ENCODE data around the gene TH. TPM values are rescaled to one million over a fixed set of nuclear protein-coding genes. Genes with fewer than 3 reads are reported as not detected.
"Not testable (repeated sequence)": the region's sequence is repeated elsewhere in the genome, so short reads cannot be mapped to it uniquely, and the experiment has no call there.

The TH gene
- polyA plus RNA-seq, 1 of the 3 experiments (the other 2 are of a cell fraction), result not detected

DNA sequence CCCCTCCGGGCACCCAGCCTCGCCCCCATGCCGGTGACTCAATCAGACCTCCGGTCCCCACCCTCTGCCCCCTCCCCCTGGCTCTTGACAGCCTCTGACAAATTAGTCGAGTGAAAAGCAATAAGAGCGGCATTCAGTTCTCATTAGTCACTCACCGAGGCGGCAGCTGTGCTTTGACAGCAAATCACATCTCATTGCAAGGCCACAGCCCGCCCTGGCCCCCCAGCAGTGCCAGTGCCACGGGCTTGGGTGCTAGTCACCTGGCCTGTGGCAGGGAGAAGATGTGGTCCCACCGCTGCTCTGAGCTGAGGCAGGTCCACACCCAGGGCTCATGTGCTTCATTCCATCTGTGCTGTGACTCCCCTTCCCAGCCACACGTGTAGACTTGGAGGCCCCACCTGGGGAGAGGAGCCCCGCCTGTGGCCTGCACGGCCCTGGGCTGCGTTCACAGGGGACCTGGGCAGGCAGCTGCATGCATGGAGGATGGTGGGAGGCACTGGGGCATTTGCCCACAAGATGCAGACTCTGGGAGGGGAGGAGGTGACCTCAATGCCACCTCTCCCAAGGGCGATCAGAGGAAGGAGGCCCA is 7.4 kb upstream of the TH start:
- WGBS (ENCODE audit: low lambda C conversion rate), result 38% methylated on average over 11 of the region's 16 CpGs
- no peak overlapping the region for H3K27ac ChIP-seq (ENCODE audit: low read depth in 2 of 2, low read length in 1 of 2)
- no peak overlapping the region for H3K9ac ChIP-seq
- TF ChIP-seq FOSL2 (IDR thresholded peaks at IDR 0.05; ENCODE audit: borderline replicate concordance, low read depth) (no peak), EZH2phosphoT487 (IDR thresholded peaks at IDR 0.05; ENCODE audit: borderline replicate concordance, low read depth) (no peak), RXRA (IDR thresholded peaks at IDR 0.05; ENCODE audit: borderline replicate concordance, low read depth) (no peak), SMC3 (IDR thresholded peaks at IDR 0.05; ENCODE audit: low read depth, low read length) (no peak), GABPA (IDR thresholded peaks at IDR 0.05; ENCODE audit: low read depth) (no peak), FOXM1 (IDR thresholded peaks at IDR 0.05; ENCODE audit: low read depth) (no peak), MXI1 (IDR thresholded peaks at IDR 0.05; ENCODE audit: low read depth, low read length) (no peak), GATA2 (CRISPR knock-in tag; IDR thresholded peaks at IDR 0.05) (no peak)
- POLR2A ChIA-PET, result no interaction called here
- no peaks in the 10 kb centered on the region for H3K27me3 ChIP-seq (ENCODE audit: insufficient read depth)
- CTCF ChIA-PET, result interaction anchor here (0.6 to 1.9 kb wide), 5 partner anchors 9 to 604 kb away, joined by 3 to 6 read pairs (median 3); no protein-coding TSS in a partner anchor
- H4K20me1 ChIP-seq (ENCODE audit: insufficient read depth), result no peaks in the 10 kb centered on the region
- no peaks in the 10 kb centered on the region for H3K9me2 ChIP-seq
- H2AFZ ChIP-seq (ENCODE audit: low read depth), result no peak overlapping the region
- DNase-seq, result no peak
- no peaks in the 10 kb centered on the region for H3K36me3 ChIP-seq (replicated peaks in 1 of 2; ENCODE audit: control insufficient read depth in 1 of 2, insufficient read depth in 2 of 2, low read length in 1 of 2)
- H3K79me2 ChIP-seq (ENCODE audit: insufficient read depth), result no peaks in the 10 kb centered on the region
- peaks cover 0 to 14% of the 10 kb centered on the region in 2 experiments; a peak in 1 of 4 replicates for H3K4me1 ChIP-seq (ENCODE audit: control insufficient read depth in 1 of 2, insufficient read depth in 2 of 2, low read depth in 1 of 2, low read length in 1 of 2)
- H3K4me2 ChIP-seq, result no peak overlapping the region
- no peak overlapping the region for H3K4me3 ChIP-seq (ENCODE audit: low read depth in 2 of 2, low read length in 1 of 2)
- H3F3A ChIP-seq (replicated peaks; ENCODE audit: insufficient read depth), result no peaks in the 10 kb centered on the region
- no peaks in the 10 kb centered on the region for H3K9me3 ChIP-seq

DNA sequence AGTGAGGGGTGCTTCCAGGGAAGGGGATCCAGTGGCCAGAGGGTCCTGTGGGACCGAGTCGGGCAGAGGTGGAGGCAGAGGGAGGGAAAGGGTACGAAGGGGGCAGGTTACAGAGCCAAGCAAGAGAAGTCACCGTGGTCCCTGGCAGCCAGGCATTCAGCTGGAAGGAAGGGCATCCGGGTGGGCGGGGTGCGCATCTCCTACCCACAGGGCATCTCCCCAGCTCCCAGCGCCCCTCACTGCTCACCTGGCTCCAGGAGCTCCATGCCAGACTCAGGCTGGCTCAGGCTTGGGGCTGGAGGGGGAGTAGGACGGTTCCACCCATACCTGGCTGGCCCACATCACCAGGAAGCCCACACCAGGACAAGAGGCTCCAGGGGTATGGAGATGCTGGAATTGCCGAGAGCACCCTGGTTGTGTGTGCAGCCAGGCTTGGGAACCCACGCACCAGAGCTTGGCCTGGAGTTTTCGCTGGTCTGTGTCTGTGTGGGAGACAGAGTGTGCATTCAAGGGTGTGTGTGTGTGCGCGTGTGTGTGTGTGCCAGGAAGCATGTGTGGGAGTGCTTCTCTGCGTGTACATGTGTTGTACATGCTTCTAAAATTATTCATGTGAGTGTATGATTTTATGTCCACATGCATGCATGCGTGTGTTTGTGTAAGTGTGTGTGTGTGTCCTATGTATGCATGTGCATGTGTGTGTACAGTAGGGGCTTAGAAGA is 6.6 kb upstream of the TH start:
- CTCF ChIA-PET, result interaction anchor here (0.8 to 1.9 kb wide), 6 partner anchors 8 to 242 kb away, joined by 3 to 6 read pairs (median 3); no protein-coding TSS in a partner anchor

DNA sequence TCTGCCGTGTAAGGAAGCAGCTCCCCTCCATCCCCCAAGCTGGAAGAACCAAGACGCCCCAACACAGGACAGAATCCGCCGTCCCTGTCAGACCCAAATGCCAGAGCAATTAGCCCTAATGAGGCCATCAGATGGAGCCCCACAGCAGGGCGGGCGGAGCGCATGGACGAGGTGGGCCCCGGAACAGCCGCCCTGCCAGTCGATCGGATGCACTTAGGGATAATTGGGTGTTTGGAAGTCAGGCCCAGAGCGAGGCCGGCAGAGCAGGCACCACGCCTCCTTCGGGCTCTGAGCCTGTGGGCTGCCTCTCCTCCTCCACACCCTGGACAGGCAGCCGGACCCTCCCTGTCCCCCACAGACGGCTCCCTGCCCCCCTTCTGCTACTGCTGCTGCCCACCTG is 5.5 kb upstream of the TH start:
- TF ChIP-seq, protein P1, sequence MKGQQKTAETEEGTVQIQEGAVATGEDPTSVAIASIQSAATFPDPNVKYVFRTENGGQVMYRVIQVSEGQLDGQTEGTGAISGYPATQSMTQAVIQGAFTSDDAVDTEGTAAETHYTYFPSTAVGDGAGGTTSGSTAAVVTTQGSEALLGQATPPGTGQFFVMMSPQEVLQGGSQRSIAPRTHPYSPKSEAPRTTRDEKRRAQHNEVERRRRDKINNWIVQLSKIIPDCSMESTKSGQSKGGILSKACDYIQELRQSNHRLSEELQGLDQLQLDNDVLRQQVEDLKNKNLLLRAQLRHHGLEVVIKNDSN (IDR thresholded peaks at IDR 0.05; ENCODE audit: borderline replicate concordance, low read depth), result no peak
- TF ChIP-seq RXRA (IDR thresholded peaks at IDR 0.05; ENCODE audit: borderline replicate concordance, low read depth) (no peak), SMC3 (IDR thresholded peaks at IDR 0.05; ENCODE audit: low read depth, low read length) (no peak), ELF1 (IDR thresholded peaks at IDR 0.05) (no peak), SIN3A (IDR thresholded peaks at IDR 0.05; ENCODE audit: borderline replicate concordance, low read depth, low read length) (no peak), CHD2 (IDR thresholded peaks at IDR 0.05; ENCODE audit: low read length, partially characterized antibody) (no peak)
- TF ChIP-seq, protein P2, sequence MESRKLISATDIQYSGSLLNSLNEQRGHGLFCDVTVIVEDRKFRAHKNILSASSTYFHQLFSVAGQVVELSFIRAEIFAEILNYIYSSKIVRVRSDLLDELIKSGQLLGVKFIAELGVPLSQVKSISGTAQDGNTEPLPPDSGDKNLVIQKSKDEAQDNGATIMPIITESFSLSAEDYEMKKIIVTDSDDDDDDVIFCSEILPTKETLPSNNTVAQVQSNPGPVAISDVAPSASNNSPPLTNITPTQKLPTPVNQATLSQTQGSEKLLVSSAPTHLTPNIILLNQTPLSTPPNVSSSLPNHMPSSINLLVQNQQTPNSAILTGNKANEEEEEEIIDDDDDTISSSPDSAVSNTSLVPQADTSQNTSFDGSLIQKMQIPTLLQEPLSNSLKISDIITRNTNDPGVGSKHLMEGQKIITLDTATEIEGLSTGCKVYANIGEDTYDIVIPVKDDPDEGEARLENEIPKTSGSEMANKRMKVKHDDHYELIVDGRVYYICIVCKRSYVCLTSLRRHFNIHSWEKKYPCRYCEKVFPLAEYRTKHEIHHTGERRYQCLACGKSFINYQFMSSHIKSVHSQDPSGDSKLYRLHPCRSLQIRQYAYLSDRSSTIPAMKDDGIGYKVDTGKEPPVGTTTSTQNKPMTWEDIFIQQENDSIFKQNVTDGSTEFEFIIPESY (IDR thresholded peaks at IDR 0.05; ENCODE audit: borderline replicate concordance, low read depth), result no peak
- TF ChIP-seq, protein P3, sequence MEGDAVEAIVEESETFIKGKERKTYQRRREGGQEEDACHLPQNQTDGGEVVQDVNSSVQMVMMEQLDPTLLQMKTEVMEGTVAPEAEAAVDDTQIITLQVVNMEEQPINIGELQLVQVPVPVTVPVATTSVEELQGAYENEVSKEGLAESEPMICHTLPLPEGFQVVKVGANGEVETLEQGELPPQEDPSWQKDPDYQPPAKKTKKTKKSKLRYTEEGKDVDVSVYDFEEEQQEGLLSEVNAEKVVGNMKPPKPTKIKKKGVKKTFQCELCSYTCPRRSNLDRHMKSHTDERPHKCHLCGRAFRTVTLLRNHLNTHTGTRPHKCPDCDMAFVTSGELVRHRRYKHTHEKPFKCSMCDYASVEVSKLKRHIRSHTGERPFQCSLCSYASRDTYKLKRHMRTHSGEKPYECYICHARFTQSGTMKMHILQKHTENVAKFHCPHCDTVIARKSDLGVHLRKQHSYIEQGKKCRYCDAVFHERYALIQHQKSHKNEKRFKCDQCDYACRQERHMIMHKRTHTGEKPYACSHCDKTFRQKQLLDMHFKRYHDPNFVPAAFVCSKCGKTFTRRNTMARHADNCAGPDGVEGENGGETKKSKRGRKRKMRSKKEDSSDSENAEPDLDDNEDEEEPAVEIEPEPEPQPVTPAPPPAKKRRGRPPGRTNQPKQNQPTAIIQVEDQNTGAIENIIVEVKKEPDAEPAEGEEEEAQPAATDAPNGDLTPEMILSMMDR (IDR thresholded peaks at IDR 0.05), result no peak
- Histone ChIP-seq H3K9ac (no peak overlapping the region), H3K27ac (ENCODE audit: low read depth in 2 of 2, low read length in 1 of 2) (no peak overlapping the region), H3K9me3 (no peaks in the 10 kb centered on the region), H3K4me2 (no peak overlapping the region), H3K79me2 (ENCODE audit: insufficient read depth) (no peaks in the 10 kb centered on the region), H4K20me1 (ENCODE audit: insufficient read depth) (no peaks in the 10 kb centered on the region), H3K4me1 (ENCODE audit: control insufficient read depth in 1 of 2, insufficient read depth in 2 of 2, low read depth in 1 of 2, low read length in 1 of 2) (peaks cover 0 to 14% of the 10 kb centered on the region in 2 experiments; a peak in 1 of 4 replicates), H3K4me3 (ENCODE audit: low read depth in 2 of 2, low read length in 1 of 2) (no peak overlapping the region), H3F3A (replicated peaks; ENCODE audit: insufficient read depth) (no peaks in the 10 kb centered on the region), H2AFZ (ENCODE audit: low read depth) (no peak overlapping the region), H3K36me3 (replicated peaks in 1 of 2; ENCODE audit: control insufficient read depth in 1 of 2, insufficient read depth in 2 of 2, low read length in 1 of 2) (no peaks in the 10 kb centered on the region), H3K27me3 (ENCODE audit: insufficient read depth) (no peaks in the 10 kb centered on the region), H3K9me2 (no peaks in the 10 kb centered on the region)
- WGBS (ENCODE audit: low lambda C conversion rate), result 64% methylated on average over 16 of the region's 18 CpGs
- POLR2A ChIA-PET, result no interaction called here
- no peak for DNase-seq
- CTCF ChIA-PET, result interaction anchor here (0.6 to 1.7 kb wide), 2 partner anchors 9 to 335 kb away, joined by 3 read pairs; no protein-coding TSS in a partner anchor

More for the DNA sequence above, 6.6 kb upstream of the TH start:
- H3K9ac ChIP-seq; H3K27me3 ChIP-seq (ENCODE audit: insufficient read depth); H3K4me2 ChIP-seq; POLR2A ChIA-PET; H2AFZ ChIP-seq (ENCODE audit: low read depth); DNase-seq; H3K9me3 ChIP-seq; H3F3A ChIP-seq (replicated peaks; ENCODE audit: insufficient read depth); H3K79me2 ChIP-seq (ENCODE audit: insufficient read depth); H4K20me1 ChIP-seq (ENCODE audit: insufficient read depth); H3K27ac ChIP-seq (ENCODE audit: low read depth in 2 of 2, low read length in 1 of 2); H3K9me2 ChIP-seq; H3K4me3 ChIP-seq (ENCODE audit: low read depth in 2 of 2, low read length in 1 of 2); H3K36me3 ChIP-seq (replicated peaks in 1 of 2; ENCODE audit: control insufficient read depth in 1 of 2, insufficient read depth in 2 of 2, low read length in 1 of 2): not testable (repeated sequence)
- peaks cover 0 to 14% of the 10 kb centered on the region in 2 experiments; a peak in 1 of 4 replicates for H3K4me1 ChIP-seq (ENCODE audit: control insufficient read depth in 1 of 2, insufficient read depth in 2 of 2, low read depth in 1 of 2, low read length in 1 of 2)
- WGBS (ENCODE audit: low lambda C conversion rate), result 68% methylated on average over 11 of the region's 16 CpGs
